Neural cell (in vitro differentiated cells): ENCODE results near the gene OBSCN. TPM values are rescaled to one million over a fixed set of nuclear protein-coding genes. Genes with fewer than 3 reads are reported as not detected.

Source experiments
- H2AFZ ChIP-seq: fragments of 200-600, 300-800 bp; sonication (generic), shearing (Covaris generic); 2 replicates; pipeline ENCODE4 v1.6.0; 2014; ENCODE audit warnings: low read depth, mild to moderate bottlenecking, antibody characterized with exemption, low read length, moderate library complexity
- H3F3A ChIP-seq: fragments of 200-600 bp; shearing (Covaris generic); 2 replicates; pipeline ENCODE4 v1.6.1; 2016; ENCODE audit warnings: mild to moderate bottlenecking, moderate library complexity, mixed read lengths, antibody characterized with exemption, low read length; ENCODE audit not compliant: insufficient read depth, poor library complexity, severe bottlenecking
- H3K27ac ChIP-seq: fragments of 200-600, 300-800 bp; sonication (generic), shearing (Covaris generic); 2 replicates; pipeline ENCODE4 v1.5.1; 2014; ENCODE audit warnings: mild to moderate bottlenecking, low read length, moderate library complexity
- H3K27me3 ChIP-seq: fragments of 300-800, 200-600 bp; sonication (generic), shearing (Covaris generic); 2 replicates; pipeline ENCODE4 v1.6.0; 2014; ENCODE audit warnings: mild to moderate bottlenecking, low read depth, low read length, moderate library complexity; ENCODE audit not compliant: insufficient read depth
- H3K36me3 ChIP-seq: fragments of 300-800, 200-600 bp; sonication (generic), shearing (Covaris generic); 2 replicates; pipeline ENCODE4 v1.5.1; 2014; ENCODE audit warnings: mild to moderate bottlenecking, antibody characterized with exemption, low read length, moderate library complexity; ENCODE audit not compliant: insufficient read depth
- H3K4me2 ChIP-seq: fragments of 300-800, 200-600 bp; sonication (generic), shearing (Covaris generic); 2 replicates; pipeline ENCODE4 v1.6.0; 2014; ENCODE audit warnings: mild to moderate bottlenecking, low read length
- H3K4me3 ChIP-seq: fragments of 300-800, 200-600 bp; sonication (generic), shearing (Covaris generic); 2 replicates; pipeline ENCODE4 v1.5.1; 2014; ENCODE audit warnings: mild to moderate bottlenecking, low read length, moderate library complexity
- H3K79me2 ChIP-seq: fragments of 200-600 bp; shearing (Covaris generic); replicated peaks from 2 replicates; pipeline ENCODE4 v1.6.0; 2014; ENCODE audit warnings: mild to moderate bottlenecking, low read length, moderate library complexity; ENCODE audit not compliant: insufficient read depth
- H3K9ac ChIP-seq: fragments of 300-800, 200-600 bp; sonication (generic), shearing (Covaris generic); 2 replicates; pipeline ENCODE4 v1.6.1; 2016; ENCODE audit warnings: mild to moderate bottlenecking, low read length, mixed read lengths
- H3K9me2 ChIP-seq: fragments of 200-600 bp; shearing (Covaris generic); 2 replicates; pipeline ENCODE4 v1.6.1; 2016; ENCODE audit warnings: mild to moderate bottlenecking, low read length, mixed read lengths; ENCODE audit not compliant: insufficient read depth
- H3K9me3 ChIP-seq: fragments of 200-600, 300-800 bp; sonication (generic), shearing (Covaris generic); 2 replicates; pipeline ENCODE4 v1.6.1; 2016; ENCODE audit warnings: mild to moderate bottlenecking, mixed run types, low read length, moderate library complexity, mixed read lengths
- H4K20me1 ChIP-seq: fragments of 200-600 bp; shearing (Covaris generic); 2 replicates; pipeline ENCODE4 v1.6.1; 2016; ENCODE audit warnings: mild to moderate bottlenecking, mixed run types; ENCODE audit not compliant: insufficient read depth
- CTCF ChIP-seq: fragments of 450-650 bp; IDR thresholded peaks from 2 replicates; pipeline ENCODE4 v1.5.1; 2014; ENCODE audit warnings: antibody characterized with exemption, mild to moderate bottlenecking, moderate library complexity; ENCODE audit not compliant: poor library complexity, severe bottlenecking
- EP300 ChIP-seq: fragments of 450-650 bp; conservative IDR thresholded peaks from 2 replicates; pipeline ENCODE4 v1.6.1; 2014; ENCODE audit warnings: antibody characterized with exemption, mild to moderate bottlenecking, moderate library complexity; ENCODE audit not compliant: poor library complexity, severe bottlenecking
- EZH2 ChIP-seq: fragments of 200-600, 300-800 bp; shearing (Covaris generic), sonication (generic); IDR thresholded peaks from 2 replicates; pipeline ENCODE4 v1.6.1; 2014; ENCODE audit warnings: antibody characterized with exemption, low read length, borderline replicate concordance, mild to moderate bottlenecking; ENCODE audit not compliant: insufficient read depth, poor library complexity, severe bottlenecking
- MXI1 ChIP-seq: fragments of 450-650 bp; conservative IDR thresholded peaks from 2 replicates; pipeline ENCODE4 v1.6.1; 2014; ENCODE audit warnings: antibody characterized with exemption, mild to moderate bottlenecking; ENCODE audit not compliant: poor library complexity, severe bottlenecking
- POLR2AphosphoS5 ChIP-seq: IDR thresholded peaks from 2 replicates; pipeline ENCODE4 v1.6.1; 2012
- RAD21 ChIP-seq: fragments of 450-650 bp; conservative IDR thresholded peaks from 2 replicates; pipeline ENCODE4 v1.6.1; 2014; ENCODE audit warnings: antibody characterized with exemption, mild to moderate bottlenecking, moderate library complexity
- SMC3 ChIP-seq: fragments of 450-650 bp; conservative IDR thresholded peaks from 2 replicates; pipeline ENCODE4 v1.6.1; 2014; ENCODE audit warnings: antibody characterized with exemption, mild to moderate bottlenecking, moderate library complexity; ENCODE audit not compliant: poor library complexity
- TAF1 ChIP-seq: IDR thresholded peaks from 2 replicates; pipeline ENCODE4 v1.6.1; 2012; ENCODE audit warnings: low read depth
- polyA plus RNA-seq: library from polyadenylated mRNA; depleted of rRNA; stranded (reverse); fragments of >200 nt; gene quantifications from 2 replicates; pipeline ENCODE4 v1.2.3, GENCODE V29; 2014
- TF ChIP-seq, protein P1 (sequence below): IDR thresholded peaks from 2 replicates; pipeline ENCODE4 v1.6.1; 2012; ENCODE audit warnings: borderline replicate concordance

OBSCN gene
- polyA plus RNA-seq, 1 donor from 2014 or later: 7.2 TPM

DNA sequence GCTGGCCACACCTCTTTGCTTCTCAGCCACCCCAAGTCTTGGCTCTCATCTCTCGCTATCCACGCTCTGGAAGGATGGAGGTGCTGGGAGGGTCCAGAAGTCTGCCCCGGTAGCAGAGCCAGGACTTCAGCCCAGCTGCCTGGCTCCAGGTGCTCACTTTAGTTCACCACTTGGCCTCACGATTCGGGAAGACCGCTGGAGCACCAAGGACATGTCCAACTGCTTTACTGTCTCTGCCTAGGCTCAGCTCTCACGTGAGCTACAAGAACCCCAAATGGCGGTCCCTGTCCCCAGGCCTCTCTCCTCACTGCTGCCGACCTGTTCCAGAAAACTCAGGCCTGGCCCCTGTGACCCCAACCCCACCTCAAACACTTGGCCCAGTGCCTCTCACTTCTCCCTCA, 195.4 kb downstream of the OBSCN start:
- Histone ChIP-seq H3K79me2 (peaks cover 28% of the 10 kb centered on the region), H3K36me3 (no peaks in the 10 kb centered on the region), H3K9ac (no peak overlapping the region), H3K4me3 (no peak overlapping the region), H4K20me1 (no peaks in the 10 kb centered on the region), H3K27me3 (no peaks in the 10 kb centered on the region), H3F3A (no peaks in the 10 kb centered on the region), H3K9me3 (no peaks in the 10 kb centered on the region), H3K27ac (no peak overlapping the region), H2AFZ (no peak overlapping the region), H3K4me2 (no peak overlapping the region), H3K9me2 (no peaks in the 10 kb centered on the region)
- TF ChIP-seq POLR2AphosphoS5 (no peak), TAF1 (no peak), MXI1 (no peak), EZH2 (no peak), RAD21 (no peak), CTCF (no peak), SMC3 (no peak)
- TF ChIP-seq, protein P1, sequence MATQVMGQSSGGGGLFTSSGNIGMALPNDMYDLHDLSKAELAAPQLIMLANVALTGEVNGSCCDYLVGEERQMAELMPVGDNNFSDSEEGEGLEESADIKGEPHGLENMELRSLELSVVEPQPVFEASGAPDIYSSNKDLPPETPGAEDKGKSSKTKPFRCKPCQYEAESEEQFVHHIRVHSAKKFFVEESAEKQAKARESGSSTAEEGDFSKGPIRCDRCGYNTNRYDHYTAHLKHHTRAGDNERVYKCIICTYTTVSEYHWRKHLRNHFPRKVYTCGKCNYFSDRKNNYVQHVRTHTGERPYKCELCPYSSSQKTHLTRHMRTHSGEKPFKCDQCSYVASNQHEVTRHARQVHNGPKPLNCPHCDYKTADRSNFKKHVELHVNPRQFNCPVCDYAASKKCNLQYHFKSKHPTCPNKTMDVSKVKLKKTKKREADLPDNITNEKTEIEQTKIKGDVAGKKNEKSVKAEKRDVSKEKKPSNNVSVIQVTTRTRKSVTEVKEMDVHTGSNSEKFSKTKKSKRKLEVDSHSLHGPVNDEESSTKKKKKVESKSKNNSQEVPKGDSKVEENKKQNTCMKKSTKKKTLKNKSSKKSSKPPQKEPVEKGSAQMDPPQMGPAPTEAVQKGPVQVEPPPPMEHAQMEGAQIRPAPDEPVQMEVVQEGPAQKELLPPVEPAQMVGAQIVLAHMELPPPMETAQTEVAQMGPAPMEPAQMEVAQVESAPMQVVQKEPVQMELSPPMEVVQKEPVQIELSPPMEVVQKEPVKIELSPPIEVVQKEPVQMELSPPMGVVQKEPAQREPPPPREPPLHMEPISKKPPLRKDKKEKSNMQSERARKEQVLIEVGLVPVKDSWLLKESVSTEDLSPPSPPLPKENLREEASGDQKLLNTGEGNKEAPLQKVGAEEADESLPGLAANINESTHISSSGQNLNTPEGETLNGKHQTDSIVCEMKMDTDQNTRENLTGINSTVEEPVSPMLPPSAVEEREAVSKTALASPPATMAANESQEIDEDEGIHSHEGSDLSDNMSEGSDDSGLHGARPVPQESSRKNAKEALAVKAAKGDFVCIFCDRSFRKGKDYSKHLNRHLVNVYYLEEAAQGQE: no peak

DNA sequence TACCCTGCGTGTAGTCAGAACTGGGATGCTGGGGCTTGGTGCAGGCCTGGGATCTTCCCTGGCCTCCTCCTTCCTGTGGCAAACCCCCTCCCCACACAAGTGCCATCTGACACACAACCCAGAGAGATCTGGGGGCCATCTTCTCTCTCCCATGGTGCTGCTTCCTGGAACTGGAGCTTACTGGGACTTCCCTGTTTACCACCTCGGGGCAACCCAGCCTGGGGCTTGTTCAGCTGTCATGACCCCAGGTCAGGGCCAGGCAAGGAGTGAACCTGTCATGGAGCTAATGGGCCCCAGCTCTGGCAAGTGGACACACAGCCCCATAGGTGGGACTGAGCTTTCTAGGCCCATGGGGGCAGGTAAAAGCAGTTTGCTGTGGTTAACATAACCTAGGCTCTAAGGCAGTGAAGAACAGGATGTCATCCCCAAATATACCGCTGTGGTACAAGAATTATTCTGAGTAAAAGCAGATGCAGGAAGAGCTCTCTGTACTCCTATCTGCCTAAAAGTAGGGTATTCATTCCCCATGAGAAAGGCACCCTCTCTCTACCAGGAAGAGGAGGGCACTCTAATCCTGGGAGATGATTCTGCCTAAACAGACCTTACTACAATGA, 196.4 kb downstream of the OBSCN start:
- TF ChIP-seq EZH2 (no peak), CTCF (no peak), RAD21 (no peak), EP300 (no peak), POLR2AphosphoS5 (no peak), MXI1 (no peak), SMC3 (no peak), TAF1 (no peak)
- TF ChIP-seq, protein P1: no peak
- Histone ChIP-seq H3K79me2 (peaks cover 28% of the 10 kb centered on the region), H3K27ac (no peak overlapping the region), H4K20me1 (no peaks in the 10 kb centered on the region), H3K4me2 (no peak overlapping the region), H2AFZ (no peak overlapping the region), H3K27me3 (no peaks in the 10 kb centered on the region), H3K9ac (no peak overlapping the region), H3K9me3 (no peaks in the 10 kb centered on the region), H3K36me3 (no peaks in the 10 kb centered on the region), H3K9me2 (no peaks in the 10 kb centered on the region), H3F3A (no peaks in the 10 kb centered on the region), H3K4me3 (peak overlapping the region; percentile 95)
